Measurements from ENCODE around the gene CLDN7.

Gene CLDN7

GRCh38 chr17:7285679-7286078 lies 23.4 kb upstream of the CLDN7 start:
- DNase-seq = no peak

GRCh38 chr17:7284911-7285310 lies 22.6 kb upstream of the CLDN7 start:
- no peak for DNase-seq

GRCh38 chr17:7283471-7284216 lies 21.4 kb upstream of the CLDN7 start:
- DNase-seq = peak; percentile 25

GRCh38 chr17:7282752-7283321 lies 20.6 kb upstream of the CLDN7 start:
- peak; percentile 36 for DNase-seq

- no peak for DNase-seq
Observed at GRCh38 chr17:7281953-7282751, 19.9 kb upstream of the CLDN7 start.

GRCh38 chr17:7281074-7281952 lies 19.0 kb upstream of the CLDN7 start, which contains the start of gene SLC2A4:
TSS of gene SLC2A4 (plus strand) at chr17:7281718. CDS start at chr17:7281935, 217 bp downstream.
- DNase-seq = peak; percentile 96

- peak; percentile 78 for DNase-seq
Observed at GRCh38 chr17:7280519-7281073, 18.3 kb upstream of the CLDN7 start.

- no peak for DNase-seq
Observed at GRCh38 chr17:7279448-7279847, 17.2 kb upstream of the CLDN7 start.

- no peak for DNase-seq
Observed at GRCh38 chr17:7266784-7267183, 4.5 kb upstream of the CLDN7 start.

GRCh38 chr17:7263801-7264078 lies 1.5 kb upstream of the CLDN7 start:
- no peak for DNase-seq

GRCh38 chr17:7262935-7263800 lies 890 bp upstream of the CLDN7 start:
- DNase-seq = peak; percentile 61

- DNase-seq = no peak
Observed at GRCh38 chr17:7261379-7262191, 693 bp downstream of the CLDN7 start.

- DNase-seq = no peak
Observed at GRCh38 chr17:7260651-7261378, 1.5 kb downstream of the CLDN7 start.

GRCh38 chr17:7260151-7260550 lies 2.1 kb downstream of the CLDN7 start:
- no peak for DNase-seq

- DNase-seq = no peak
Observed at GRCh38 chr17:7259555-7259889, 2.8 kb downstream of the CLDN7 start.

- peak; percentile 92 for DNase-seq
Observed at GRCh38 chr17:7258731-7259554, 3.3 kb downstream of the CLDN7 start.

GRCh38 chr17:7256766-7257456 lies 5.4 kb downstream of the CLDN7 start:
- no peak for DNase-seq

- DNase-seq = no peak
Observed at GRCh38 chr17:7254511-7254910, 7.8 kb downstream of the CLDN7 start.

- DNase-seq = no peak
Observed at GRCh38 chr17:7253082-7253481, 9.2 kb downstream of the CLDN7 start.

All from inflammatory macrophage treated with lipopolysaccharide for 4 hours (primary cell).